AG10803 (cell line): ENCODE measurements around the gene WDR70.

Experiments used
- DNase-seq: peaks from one replicate; pipeline ENCODE4 v3.0.0; 2010; ENCODE audit warnings: low read depth
- H3K4me3 ChIP-seq: 2 replicates; pipeline ENCODE4 v1.5.1; 2011; ENCODE audit warnings: mild to moderate bottlenecking, low read length, control low read depth
- CTCF ChIP-seq: conservative IDR thresholded peaks from 2 replicates; pipeline ENCODE4 v1.5.1; 2011; ENCODE audit warnings: mild to moderate bottlenecking, low read length, control low read depth, inconsistent platforms

The WDR70 gene

GRCh38 chr5:37712750-37713149 lies 333.6 kb downstream of the WDR70 start:
- H3K4me3 ChIP-seq: no peak overlapping the region
- DNase-seq: no peak
- no peak for TF ChIP-seq CTCF

GRCh38 chr5:37714756-37715155 lies 335.6 kb downstream of the WDR70 start:
- peak; percentile 64 for DNase-seq
- TF ChIP-seq CTCF: no peak

GRCh38 chr5:37715361-37715760 lies 336.2 kb downstream of the WDR70 start:
- DNase-seq: no peak
- no peak for TF ChIP-seq CTCF
- no peak overlapping the region for H3K4me3 ChIP-seq

More at GRCh38 chr5:37714756-37715155, 335.6 kb downstream of the WDR70 start:
- H3K4me3 ChIP-seq: no peak overlapping the region

- no peak for DNase-seq
- no peak for TF ChIP-seq CTCF
- H3K4me3 ChIP-seq: no peak overlapping the region
Measured at GRCh38 chr5:37715992-37716391, 336.9 kb downstream of the WDR70 start.

- no peak for DNase-seq
- TF ChIP-seq CTCF: no peak
- H3K4me3 ChIP-seq: no peak overlapping the region
Measured at GRCh38 chr5:37716405-37716804, 337.3 kb downstream of the WDR70 start.

- DNase-seq: no peak
- H3K4me3 ChIP-seq: no peak overlapping the region
- no peak for TF ChIP-seq CTCF
Measured at GRCh38 chr5:37717276-37717612, 338.1 kb downstream of the WDR70 start.

GRCh38 chr5:37717613-37718431 lies 338.7 kb downstream of the WDR70 start:
- DNase-seq: peak; percentile 46
- TF ChIP-seq CTCF: no peak
- no peak overlapping the region for H3K4me3 ChIP-seq
